Measurements from ENCODE around the gene COQ6. TPM values are rescaled to one million over a fixed set of nuclear protein-coding genes. Genes with fewer than 3 reads are reported as not detected.
A peak's percentile ranks its signal among the peaks of the same experiment; 100 is the strongest.

The COQ6 gene
- total RNA-seq, 1 donor from 2014 or later = 19.7 TPM

DNA sequence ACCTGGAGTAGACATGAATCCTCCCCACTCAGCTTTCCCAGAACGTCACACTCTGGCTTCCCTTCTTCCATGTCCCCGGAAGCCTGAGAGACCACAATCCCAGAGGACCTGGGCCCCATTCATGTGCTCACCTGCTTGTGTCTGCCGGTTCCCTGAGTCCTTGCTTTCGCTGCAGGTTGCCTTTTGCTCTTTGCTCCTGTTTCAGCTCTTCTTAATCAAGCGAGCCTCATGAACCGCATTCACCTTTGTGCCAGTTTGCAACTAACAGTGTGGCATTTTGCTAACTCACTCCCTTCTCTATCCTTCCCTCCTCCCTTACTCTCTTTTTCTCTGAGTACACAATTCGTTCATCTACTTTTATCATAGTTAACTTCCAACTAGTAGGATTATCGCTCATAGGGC is 45.9 kb downstream of the COQ6 start:
- no peak overlapping the region for H3K27ac Mint-ChIP-seq
- H3K4me3 Mint-ChIP-seq = no peak overlapping the region
- H3K4me1 Mint-ChIP-seq = no peaks in the 10 kb centered on the region
- H3K27me3 ChIP-seq = no peaks in the 10 kb centered on the region
- no peak overlapping the region for H3K4me3 ChIP-seq
- no peaks in the 10 kb centered on the region for H3K36me3 Mint-ChIP-seq
- TF ChIP-seq EZH2phosphoT487 (IDR thresholded peaks at IDR 0.05) = no peak
- TF ChIP-seq EZH2 (IDR thresholded peaks at IDR 0.05) = no peak
- no peak for TF ChIP-seq CTCF (IDR thresholded peaks at IDR 0.05)
- no peaks in the 10 kb centered on the region for H4K20me1 ChIP-seq (ENCODE audit: low read depth)
- no peaks in the 10 kb centered on the region for H3K27me3 Mint-ChIP-seq (ENCODE audit: insufficient read depth, low read depth)
- H3F3A ChIP-seq (ENCODE audit: low read depth) = no peaks in the 10 kb centered on the region
- no peaks in the 10 kb centered on the region for H3K79me2 ChIP-seq (ENCODE audit: low read depth)
- no peak overlapping the region for H3K4me2 ChIP-seq
- no peak overlapping the region for H2AFZ ChIP-seq (replicated peaks)
- H3K36me3 ChIP-seq = no peaks in the 10 kb centered on the region
- H3K9ac ChIP-seq = no peak overlapping the region
- no peaks in the 10 kb centered on the region for H3K9me3 ChIP-seq (ENCODE audit: low read depth)
- no peaks in the 10 kb centered on the region for H3K9me3 Mint-ChIP-seq
- DNase-seq (ENCODE audit: low spot score) = no peak
- H3K27ac ChIP-seq = no peak overlapping the region
- no peaks in the 10 kb centered on the region for H3K4me1 ChIP-seq

DNA sequence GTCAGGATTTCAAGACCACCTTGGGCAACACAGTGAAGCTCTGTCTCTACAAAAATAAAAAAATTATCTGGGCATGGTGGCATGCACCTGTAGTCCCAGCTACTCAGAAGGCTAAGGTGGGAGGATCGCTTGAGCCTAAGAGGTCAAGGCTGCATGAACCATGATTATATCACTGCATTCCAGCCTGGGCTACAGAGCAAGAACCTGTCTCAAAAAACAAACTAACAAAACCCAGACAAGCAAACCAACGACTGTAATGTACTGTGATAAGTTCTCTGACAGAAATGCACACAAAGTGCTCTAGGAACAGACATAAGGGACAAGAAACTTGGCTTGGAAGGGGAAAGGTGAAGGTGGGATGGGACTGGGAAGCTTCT is 46.6 kb downstream of the COQ6 start:
- H3K27ac ChIP-seq = no peak overlapping the region
- H3K4me3 ChIP-seq = no peak overlapping the region
- Mint-ChIP-seq H3K4me1 (no peaks in the 10 kb centered on the region), H3K27me3 (ENCODE audit: insufficient read depth, low read depth) (no peaks in the 10 kb centered on the region), H3K36me3 (no peaks in the 10 kb centered on the region), H3K9me3 (no peaks in the 10 kb centered on the region), H3K27ac (peak overlapping the region; percentile 5), H3K4me3 (no peak overlapping the region)
- no peaks in the 10 kb centered on the region for H3K36me3 ChIP-seq
- DNase-seq (ENCODE audit: low spot score) = no peak
- no peak for TF ChIP-seq EZH2phosphoT487 (IDR thresholded peaks at IDR 0.05)
- no peak for TF ChIP-seq CTCF (IDR thresholded peaks at IDR 0.05)
- H3K4me1 ChIP-seq = no peaks in the 10 kb centered on the region
- H3K79me2 ChIP-seq (ENCODE audit: low read depth) = no peaks in the 10 kb centered on the region
- no peaks in the 10 kb centered on the region for H3K9me3 ChIP-seq (ENCODE audit: low read depth)
- H4K20me1 ChIP-seq (ENCODE audit: low read depth) = no peaks in the 10 kb centered on the region
- H3K27me3 ChIP-seq = no peaks in the 10 kb centered on the region
- no peak overlapping the region for H3K9ac ChIP-seq
- no peaks in the 10 kb centered on the region for H3F3A ChIP-seq (ENCODE audit: low read depth)
- no peak overlapping the region for H2AFZ ChIP-seq (replicated peaks)
- H3K4me2 ChIP-seq = no peak overlapping the region

GRCh38 chr14:73997108-73997943 is 47.2 kb downstream of the COQ6 start:
- Histone ChIP-seq H4K20me1 (ENCODE audit: low read depth) (no peaks in the 10 kb centered on the region), H3K9ac (no peak overlapping the region), H3K27ac (no peak overlapping the region), H3F3A (ENCODE audit: low read depth) (no peaks in the 10 kb centered on the region), H3K27me3 (no peaks in the 10 kb centered on the region), H3K4me1 (no peaks in the 10 kb centered on the region), H3K4me3 (no peak overlapping the region), H2AFZ (replicated peaks) (no peak overlapping the region), H3K79me2 (ENCODE audit: low read depth) (no peaks in the 10 kb centered on the region), H3K4me2 (no peak overlapping the region), H3K9me3 (ENCODE audit: low read depth) (no peaks in the 10 kb centered on the region), H3K36me3 (no peaks in the 10 kb centered on the region)
- no peaks in the 10 kb centered on the region for H3K27me3 Mint-ChIP-seq (ENCODE audit: insufficient read depth, low read depth)
- peak overlapping the region; percentile 5 for H3K27ac Mint-ChIP-seq
- no peaks in the 10 kb centered on the region for H3K4me1 Mint-ChIP-seq
- H3K4me3 Mint-ChIP-seq = no peak overlapping the region
- no peaks in the 10 kb centered on the region for H3K36me3 Mint-ChIP-seq
- no peak for DNase-seq (ENCODE audit: low spot score)
- no peaks in the 10 kb centered on the region for H3K9me3 Mint-ChIP-seq
- no peak for TF ChIP-seq CTCF (IDR thresholded peaks at IDR 0.05)
- TF ChIP-seq EZH2phosphoT487 (IDR thresholded peaks at IDR 0.05) = no peak
- TF ChIP-seq EZH2 (IDR thresholded peaks at IDR 0.05) = no peak
